Stimulated activated CD8-positive, alpha-beta memory T cell treated with anti-CD3 and anti-CD28 coated beads, Interleukin-4, amount 100 ng/mL, for 1 hour (primary cell): ENCODE measurements around the gene TRIM5.

Experiments used
- DNase-seq, 2 donors: peaks; one replicate each; pipeline ENCODE4 v3.0.0-alpha.2; 2020; ENCODE audit warnings: low read depth in 2 of 2, low spot score in 1 of 2

Gene TRIM5

DNA sequence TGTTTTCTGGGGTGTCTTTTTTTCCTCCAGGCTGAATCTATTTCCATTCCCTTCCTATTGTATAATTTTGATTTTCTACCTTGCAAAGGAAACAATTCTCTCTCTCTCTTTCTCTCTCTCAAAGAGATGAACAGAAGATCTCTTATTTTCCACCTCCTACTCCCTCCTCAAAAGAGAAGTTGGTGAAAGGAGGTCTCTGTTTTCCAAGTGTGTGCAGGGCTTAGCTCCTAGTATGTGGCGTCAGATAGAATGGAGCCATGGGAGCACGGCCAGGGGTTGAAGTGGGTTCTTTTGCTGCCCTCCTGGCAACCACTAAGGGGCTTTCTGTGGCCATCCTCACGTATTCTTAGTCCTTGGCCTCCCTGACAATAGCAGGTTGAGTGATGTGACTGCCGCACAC is 59.6 kb downstream of the TRIM5 start:
- no peak for DNase-seq

DNA sequence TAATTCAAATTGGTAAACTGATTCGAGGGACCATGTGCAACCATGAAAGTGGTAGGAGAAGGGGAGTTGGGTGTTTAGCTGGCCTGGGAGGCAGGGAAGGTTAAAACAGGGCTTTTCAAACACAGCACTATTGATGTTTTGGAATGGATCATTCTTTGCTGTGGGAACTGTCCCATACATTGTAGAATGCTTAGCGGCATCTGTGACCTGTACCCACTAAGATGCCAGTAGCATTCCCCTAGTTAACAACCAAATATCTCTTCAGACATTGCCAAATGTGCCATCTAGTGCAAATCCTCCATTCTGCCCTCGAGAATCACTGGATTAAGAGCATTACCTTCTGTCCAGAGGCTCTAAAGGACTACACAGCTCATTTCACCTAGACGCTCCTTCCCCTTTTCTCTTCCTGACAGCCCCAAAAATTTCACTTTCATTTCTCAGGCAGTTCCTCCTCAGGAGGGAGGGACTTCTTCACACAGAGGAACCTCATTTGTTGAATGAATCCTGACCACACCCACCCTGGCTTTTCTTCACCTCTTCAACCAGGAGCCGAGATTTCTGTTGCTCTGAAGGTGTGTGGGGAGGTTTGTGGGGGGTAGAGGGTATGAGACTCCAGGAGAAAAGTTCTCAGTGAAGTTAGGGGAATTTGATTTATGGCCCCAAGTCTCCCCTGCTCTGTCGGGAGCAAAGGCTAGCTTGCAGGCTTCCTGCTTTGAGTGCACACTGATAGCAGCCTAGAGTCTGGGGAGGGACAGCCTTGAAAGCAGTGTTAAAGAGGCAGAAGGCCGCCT is 60.2 kb downstream of the TRIM5 start, which contains the start of gene TRIM34:
Gene TRIM34, plus strand, starts transcription at position 513 of the 791 bp plus-strand sequence. CDS start 7,331 bp downstream, outside the sequence.
- peak; percentile 15 to 39 for DNase-seq

DNA sequence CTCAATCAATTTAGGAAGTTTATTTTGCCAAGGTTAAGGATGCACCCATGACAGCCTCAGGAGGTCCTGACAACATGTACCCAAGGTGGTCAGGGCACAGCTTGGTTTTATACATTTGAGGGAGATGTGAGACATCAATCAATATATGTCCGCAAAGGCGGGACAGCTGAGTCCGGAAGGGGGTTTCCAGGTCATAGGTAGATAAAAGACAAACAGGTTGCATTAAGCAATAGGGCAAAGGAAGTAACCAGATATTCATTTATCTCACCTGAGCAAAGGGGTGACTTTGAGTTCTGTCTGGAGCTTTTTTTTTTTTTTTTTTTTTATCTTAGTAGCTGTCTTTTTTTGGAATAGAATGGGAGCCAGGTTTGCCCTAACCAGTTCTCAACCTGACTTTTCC is 62.1 kb downstream of the TRIM5 start:
- no peak for DNase-seq

DNA sequence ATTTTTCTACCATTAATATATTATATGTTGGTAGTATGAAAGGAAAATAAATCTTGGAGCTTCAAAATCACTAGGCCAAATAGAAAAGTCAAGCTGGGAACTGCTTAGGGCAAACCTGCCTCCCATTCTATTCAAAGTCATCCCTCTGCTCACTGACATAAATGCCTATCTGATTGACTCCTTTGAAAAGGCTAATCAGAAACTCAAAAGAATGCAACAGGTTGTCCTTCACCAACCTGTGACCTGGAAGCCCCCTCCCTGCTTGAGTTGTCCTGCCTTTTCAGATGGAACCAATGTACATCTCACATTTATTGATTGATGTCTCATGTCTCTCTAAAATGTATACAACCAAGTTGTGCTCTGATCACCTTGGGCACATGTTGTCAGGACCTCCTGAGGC is 63.3 kb downstream of the TRIM5 start:
- no peak for DNase-seq

DNA sequence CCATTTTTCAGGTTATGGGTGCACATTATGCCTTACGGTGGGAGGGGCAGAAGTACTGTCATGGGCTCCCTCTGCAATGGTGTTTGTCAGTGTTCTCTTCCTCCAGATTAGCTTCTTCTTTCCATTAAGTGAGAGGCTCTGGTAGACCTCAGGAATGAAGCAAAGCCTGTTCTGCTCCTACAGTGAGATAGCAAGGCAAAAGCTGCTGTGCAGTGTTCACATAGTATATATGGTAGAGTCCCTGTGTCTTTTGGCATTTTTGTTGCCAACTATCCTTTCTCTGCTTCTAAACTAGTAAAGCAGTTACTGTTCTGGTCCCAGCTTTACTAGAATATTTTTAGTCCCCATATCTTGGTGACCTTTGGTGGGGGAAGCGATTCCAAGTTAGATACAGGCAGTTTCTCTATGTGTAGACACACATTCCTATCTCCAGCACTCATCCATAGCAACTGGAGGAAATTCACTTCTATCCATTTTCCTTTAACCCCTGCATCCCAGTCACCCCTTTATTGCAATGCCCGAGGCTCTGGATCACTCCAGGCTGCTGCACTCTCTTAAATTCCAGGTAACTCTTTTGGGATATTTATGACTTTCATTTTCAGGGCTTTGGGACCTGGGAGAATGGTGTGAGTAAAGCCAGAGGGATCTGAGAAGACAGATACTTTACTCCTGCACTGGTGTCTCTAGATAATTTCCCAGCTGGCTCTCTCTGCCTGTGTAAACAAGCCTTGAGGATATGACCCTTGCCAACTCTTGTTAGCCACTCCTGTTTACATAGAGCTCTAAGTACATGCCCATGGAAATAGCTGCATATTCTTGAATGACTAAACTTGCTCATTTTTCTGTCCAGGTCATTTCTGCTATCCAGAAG is 64.0 kb downstream of the TRIM5 start:
- no peak for DNase-seq

DNA sequence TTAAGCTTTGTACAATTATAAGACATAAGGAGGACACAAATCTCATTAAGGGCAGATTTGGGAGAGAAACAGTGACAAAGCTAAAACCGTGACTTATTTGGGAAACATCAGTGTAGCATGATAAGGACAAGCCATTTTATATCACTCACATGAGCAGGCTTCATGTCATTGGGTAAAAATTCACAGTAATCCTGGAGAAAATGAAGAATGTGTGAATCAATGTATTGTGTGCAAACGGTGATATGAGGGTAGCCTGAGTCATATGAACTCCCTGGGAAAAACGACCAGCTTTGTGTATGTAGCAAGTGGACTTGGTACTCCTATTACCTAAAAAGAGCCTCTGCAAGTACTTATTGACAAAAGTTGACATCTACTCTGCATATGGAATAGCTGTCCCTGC is 66.1 kb downstream of the TRIM5 start:
- DNase-seq: no peak
